Smooth muscle cell (in vitro differentiated cells): Measurements from ENCODE around the gene ALOX5. TPM values are rescaled to one million over a fixed set of nuclear protein-coding genes. Genes with fewer than 3 reads are reported as not detected.

Experiments used
- DNase-seq: peaks from one replicate; lab custom pipeline; 2025; ENCODE audit not compliant: unreplicated experiment; lab: John Stamatoyannopoulos, UW
- H2AFZ ChIP-seq: fragments of 200-600 bp; sonication (generic); 2 replicates; pipeline ENCODE4 v1.6.0; 2016; ENCODE audit warnings: antibody characterized with exemption, low read depth, mild to moderate bottlenecking
- H3F3A ChIP-seq: fragments of 200-600 bp; sonication (generic); 2 replicates; pipeline ENCODE4 v1.6.0; 2017; ENCODE audit warnings: antibody characterized with exemption, low read depth
- H3K27ac ChIP-seq: fragments of 200-600 bp; sonication (generic); 2 replicates; pipeline ENCODE4 v1.5.1; 2016; ENCODE audit warnings: low read depth, mild to moderate bottlenecking
- H3K27me3 ChIP-seq: fragments of 200-600 bp; sonication (generic); 2 replicates; pipeline ENCODE4 v1.6.1; 2016; ENCODE audit warnings: low read depth, mild to moderate bottlenecking
- H3K36me3 ChIP-seq: fragments of 200-600 bp; sonication (generic); 2 replicates; pipeline ENCODE4 v1.5.1; 2016; ENCODE audit warnings: low read depth
- H3K4me1 ChIP-seq: fragments of 200-600 bp; sonication (generic); 2 replicates; pipeline ENCODE4 v1.5.1; 2016; ENCODE audit warnings: low read depth
- H3K4me2 ChIP-seq: fragments of 200-600 bp; sonication (generic); 2 replicates; pipeline ENCODE4 v1.6.0; 2016; ENCODE audit warnings: mild to moderate bottlenecking
- H3K4me3 ChIP-seq: fragments of 200-600 bp; sonication (generic); 2 replicates; pipeline ENCODE4 v1.5.1; 2016; ENCODE audit warnings: mild to moderate bottlenecking
- H3K79me2 ChIP-seq: fragments of 200-600 bp; sonication (generic); 2 replicates; pipeline ENCODE4 v1.6.0; 2016; ENCODE audit warnings: low read depth, mild to moderate bottlenecking
- H3K9ac ChIP-seq: fragments of 200-600 bp; sonication (generic); 2 replicates; pipeline ENCODE4 v1.6.0; 2016; ENCODE audit warnings: low read depth
- H3K9me3 ChIP-seq: fragments of 200-600 bp; sonication (generic); replicated peaks from 2 replicates; pipeline ENCODE4 v1.5.1; 2016; ENCODE audit warnings: low read depth
- H4K20me1 ChIP-seq: fragments of 200-600 bp; sonication (generic); 2 replicates; pipeline ENCODE4 v1.6.0; 2016; ENCODE audit warnings: low read depth
- CTCF ChIP-seq: fragments of 200-600 bp; sonication (generic); IDR thresholded peaks from 2 replicates; pipeline ENCODE4 v1.5.1; 2017; ENCODE audit warnings: borderline replicate concordance, mild to moderate bottlenecking, antibody characterized with exemption; ENCODE audit not compliant: insufficient read depth, poor library complexity, severe bottlenecking
- WGBS: methylation state at CpG from one replicate; pipeline ENCODE4 v1.1.7; 2016; ENCODE audit warnings: low lambda C conversion rate; 5-methylcytosine and 5-hydroxymethylcytosine counted together
- polyA plus RNA-seq: library from polyadenylated mRNA; unstranded; fragments of >200 nt; fragmentation: Nextera tagmentation; extraction: Ambion mirVana; gene quantifications from 2 replicates; pipeline ENCODE4 v1.2.1, GENCODE V29; 2016
- total RNA-seq: library from RNA; depleted of rRNA; stranded (reverse); fragments of >200 nt; gene quantifications from 2 replicates; pipeline ENCODE4 v1.2.3, GENCODE V29; 2014

The ALOX5 gene
- total and polyA plus RNA-seq, 2 experiments from 2014 or later, result 0.18 TPM; not detected in 1

GRCh38 chr10:45491061-45491460 lies 117.0 kb downstream of the ALOX5 start:
- no peak overlapping the region for H3K27ac ChIP-seq
- H3K9me3 ChIP-seq, result no peaks in the 10 kb centered on the region
- no peaks in the 10 kb centered on the region for H3F3A ChIP-seq
- no peak overlapping the region for H3K4me2 ChIP-seq
- H3K36me3 ChIP-seq, result no peaks in the 10 kb centered on the region
- no peak overlapping the region for H3K4me3 ChIP-seq
- H3K9ac ChIP-seq, result no peak overlapping the region
- no peak overlapping the region for H2AFZ ChIP-seq
- TF ChIP-seq CTCF, result no peak
- 89% methylated on average over 7 of the region's 7 CpGs for WGBS
- no peaks in the 10 kb centered on the region for H3K27me3 ChIP-seq
- no peaks in the 10 kb centered on the region for H3K4me1 ChIP-seq
- no peaks in the 10 kb centered on the region for H4K20me1 ChIP-seq
- no peaks in the 10 kb centered on the region for H3K79me2 ChIP-seq
- no peak for DNase-seq

Other genes with a start within 250 kb of the ALOX5 start
- 0.67 TPM in 1 of 2 replicates, not detected in the other for gene OR13A1, start 58.6 kb upstream of the ALOX5 start, total RNA-seq
- not detected in 2 replicates for gene OR13A1, start 58.6 kb upstream of the ALOX5 start, polyA plus RNA-seq